Measurements from ENCODE around the gene NUBP1. TPM values are rescaled to one million over a fixed set of nuclear protein-coding genes. Genes with fewer than 3 reads are reported as not detected.
"Not testable (repeated sequence)": the region's sequence is repeated elsewhere in the genome, so short reads cannot be mapped to it uniquely, and the experiment has no call there.

The NUBP1 gene
- total and polyA plus RNA-seq, 7 donors: 24.7 to 74.7 (median 29.6) TPM

DNA sequence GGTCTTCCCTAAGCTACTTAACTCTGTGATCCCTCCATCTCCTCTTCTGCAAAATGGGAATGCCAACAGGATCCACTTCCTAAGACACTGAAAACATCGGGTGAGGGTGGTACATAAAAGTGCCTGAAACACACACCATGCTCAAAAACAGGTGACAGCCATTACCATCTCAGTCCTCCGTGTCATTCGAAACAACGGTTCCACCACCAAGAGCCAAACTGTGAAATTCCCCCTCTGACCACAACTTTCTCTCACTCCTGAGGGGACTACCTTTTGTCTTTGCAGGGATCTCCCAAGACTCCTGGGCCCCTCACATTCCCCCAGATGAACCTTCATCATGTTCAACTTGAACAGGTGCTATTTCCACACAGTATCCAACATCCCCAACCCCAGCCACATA is 37.0 kb downstream of the NUBP1 start:
- no peak for ATAC-seq
- no peak for DNase-seq
- Histone ChIP-seq H3K27ac (no peak overlapping the region), H3K9me3 (no peaks in the 10 kb centered on the region), H3K36me3 (ENCODE audit: insufficient read depth in 1 of 2, low read depth in 1 of 2) (no peaks in the 10 kb centered on the region), H3K4me3 (no peak overlapping the region), H3K27me3 (ENCODE audit: insufficient read depth in 3 of 3, low read length in 2 of 3) (no peaks in the 10 kb centered on the region), H3K4me1 (no peaks in the 10 kb centered on the region)
- WGBS, 3 donors: 58 to 73% (median 62%) methylated on average over 4 of the region's 4 CpGs
- intact Hi-C loops (cut with DNase I): no loop called here
- TF ChIP-seq, protein P1, sequence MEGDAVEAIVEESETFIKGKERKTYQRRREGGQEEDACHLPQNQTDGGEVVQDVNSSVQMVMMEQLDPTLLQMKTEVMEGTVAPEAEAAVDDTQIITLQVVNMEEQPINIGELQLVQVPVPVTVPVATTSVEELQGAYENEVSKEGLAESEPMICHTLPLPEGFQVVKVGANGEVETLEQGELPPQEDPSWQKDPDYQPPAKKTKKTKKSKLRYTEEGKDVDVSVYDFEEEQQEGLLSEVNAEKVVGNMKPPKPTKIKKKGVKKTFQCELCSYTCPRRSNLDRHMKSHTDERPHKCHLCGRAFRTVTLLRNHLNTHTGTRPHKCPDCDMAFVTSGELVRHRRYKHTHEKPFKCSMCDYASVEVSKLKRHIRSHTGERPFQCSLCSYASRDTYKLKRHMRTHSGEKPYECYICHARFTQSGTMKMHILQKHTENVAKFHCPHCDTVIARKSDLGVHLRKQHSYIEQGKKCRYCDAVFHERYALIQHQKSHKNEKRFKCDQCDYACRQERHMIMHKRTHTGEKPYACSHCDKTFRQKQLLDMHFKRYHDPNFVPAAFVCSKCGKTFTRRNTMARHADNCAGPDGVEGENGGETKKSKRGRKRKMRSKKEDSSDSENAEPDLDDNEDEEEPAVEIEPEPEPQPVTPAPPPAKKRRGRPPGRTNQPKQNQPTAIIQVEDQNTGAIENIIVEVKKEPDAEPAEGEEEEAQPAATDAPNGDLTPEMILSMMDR (IDR thresholded peaks at IDR 0.05): no peak

DNA sequence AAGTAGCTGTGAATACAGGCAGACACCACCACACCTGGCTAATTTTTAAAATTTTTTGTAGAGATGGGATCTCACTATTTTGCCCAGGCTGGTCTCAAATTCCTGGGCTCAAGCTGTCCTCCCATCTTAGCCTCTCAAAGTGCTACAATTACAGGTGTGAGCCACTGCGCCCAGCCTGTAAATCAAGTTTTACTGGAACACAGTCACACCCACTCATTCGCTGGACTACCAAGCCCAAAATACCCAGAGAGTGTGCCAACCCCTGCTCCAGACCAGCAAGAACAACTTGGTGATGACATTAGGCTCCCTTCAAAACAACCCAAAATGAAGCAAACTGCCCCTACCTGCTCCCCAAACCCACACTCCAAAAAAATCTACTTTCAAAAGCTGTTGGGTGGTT is 39.0 kb downstream of the NUBP1 start:
- intact Hi-C loops (cut with DNase I): no loop called here
- Histone ChIP-seq H3K36me3 (ENCODE audit: insufficient read depth in 1 of 2, low read depth in 1 of 2) (no peaks in the 10 kb centered on the region), H3K4me3 (no peak overlapping the region), H3K4me1 (no peaks in the 10 kb centered on the region), H3K27me3 (ENCODE audit: insufficient read depth in 3 of 3, low read length in 2 of 3) (no peaks in the 10 kb centered on the region), H3K27ac (no peak overlapping the region), H3K9me3 (no peaks in the 10 kb centered on the region)
- TF ChIP-seq, protein P1 (IDR thresholded peaks at IDR 0.05): no peak
- no peak for ATAC-seq
- WGBS, 3 donors: 83 to 93% (median 88%) methylated on average over 2 of the region's 2 CpGs
- no peak for DNase-seq

DNA sequence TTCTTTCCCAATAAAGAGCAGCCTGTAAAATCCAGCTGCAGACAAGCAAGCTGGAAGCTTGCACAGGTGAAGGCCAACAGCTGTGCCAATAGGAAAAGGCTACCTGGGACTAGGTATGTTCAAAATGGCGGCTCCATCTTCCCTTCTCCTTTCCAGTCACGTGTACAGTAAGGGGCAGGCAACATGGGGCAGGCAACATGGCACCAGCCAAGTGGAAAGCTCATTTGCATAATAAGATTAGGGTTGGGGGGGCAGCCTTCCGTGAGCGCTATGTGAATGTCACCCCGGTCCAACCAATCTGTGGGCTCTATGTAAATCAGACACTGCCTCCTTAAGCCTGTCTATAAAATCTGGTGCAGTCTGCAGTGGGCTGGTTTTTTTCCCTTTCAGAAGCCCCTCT is 43.7 kb downstream of the NUBP1 start:
- 64 to 73% (median 69%) methylated on average over 5 of the region's 5 CpGs for WGBS, 3 donors
- DNase-seq: no peak
- ATAC-seq: no peak
- intact Hi-C loops (cut with DNase I): no loop called here
- no peak overlapping the region for H3K4me3 ChIP-seq
- no peaks in the 10 kb centered on the region for H3K9me3 ChIP-seq
- no peak overlapping the region for H3K27ac ChIP-seq
- TF ChIP-seq, protein P1 (IDR thresholded peaks at IDR 0.05): no peak
- H3K4me1 ChIP-seq: no peaks in the 10 kb centered on the region
- no peaks in the 10 kb centered on the region for H3K36me3 ChIP-seq (ENCODE audit: insufficient read depth in 1 of 2, low read depth in 1 of 2)
- no peaks in the 10 kb centered on the region for H3K27me3 ChIP-seq (ENCODE audit: insufficient read depth in 3 of 3, low read length in 2 of 3)

DNA sequence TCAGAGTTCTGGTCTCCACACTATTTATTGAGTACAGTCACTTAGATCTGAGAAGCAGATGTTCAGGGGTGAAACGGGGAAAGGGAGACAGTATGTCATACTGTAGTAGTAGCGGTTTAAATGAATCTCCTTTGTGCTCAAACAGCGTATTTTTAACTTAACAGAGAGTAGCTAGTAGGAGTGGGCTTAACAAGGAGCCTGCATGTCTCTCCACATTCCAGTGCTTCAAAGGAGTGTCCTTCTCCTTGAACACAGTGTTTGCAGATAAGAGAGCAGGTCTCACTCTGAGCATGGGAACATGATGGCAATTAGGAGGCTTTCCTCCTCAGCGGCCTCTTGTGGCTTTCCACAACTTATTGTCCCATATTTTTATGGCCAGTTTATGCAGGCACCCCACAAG is 45.0 kb downstream of the NUBP1 start:
- H3K9me3 ChIP-seq; H3K36me3 ChIP-seq (ENCODE audit: insufficient read depth in 1 of 2, low read depth in 1 of 2); intact Hi-C loops (cut with DNase I); H3K27me3 ChIP-seq (ENCODE audit: insufficient read depth in 3 of 3, low read length in 2 of 3); H3K27ac ChIP-seq; H3K4me3 ChIP-seq; H3K4me1 ChIP-seq; ATAC-seq; DNase-seq: not testable (repeated sequence)
- 75 to 80% (median 76%) methylated on average over 4 of the region's 4 CpGs for WGBS, 3 donors

DNA sequence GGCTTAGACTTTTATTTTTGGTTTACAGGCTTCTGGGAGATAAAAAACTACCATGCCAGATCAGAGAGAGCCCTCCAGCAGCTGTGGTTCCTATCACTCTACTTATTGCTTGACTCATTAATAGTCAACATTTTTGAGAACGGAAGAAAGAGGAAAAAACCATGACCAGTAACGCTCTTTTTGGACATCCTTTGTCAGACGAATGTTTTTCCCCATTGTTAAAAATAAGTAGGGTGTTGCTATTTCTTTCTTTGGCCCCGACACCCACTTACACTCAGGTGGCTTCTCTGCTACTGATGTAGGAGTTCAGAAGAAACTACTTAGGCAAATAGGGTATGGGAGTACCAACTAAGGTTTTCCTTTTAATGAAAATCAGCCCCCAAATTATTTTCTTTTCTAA is 47.4 kb downstream of the NUBP1 start:
- ATAC-seq: no peak
- no peak overlapping the region for H3K27ac ChIP-seq

More for the DNA sequence above, 47.4 kb downstream of the NUBP1 start:
- H3K4me3 ChIP-seq: no peak overlapping the region
- 40 to 46% (median 43%) methylated on average over 4 of the region's 4 CpGs for WGBS, 3 donors
- intact Hi-C loops (cut with DNase I): no loop called here
- H3K36me3 ChIP-seq (ENCODE audit: insufficient read depth in 1 of 2, low read depth in 1 of 2): no peaks in the 10 kb centered on the region
- DNase-seq: no peak
- no peaks in the 10 kb centered on the region for H3K4me1 ChIP-seq
- no peaks in the 10 kb centered on the region for H3K9me3 ChIP-seq
- no peaks in the 10 kb centered on the region for H3K27me3 ChIP-seq (ENCODE audit: insufficient read depth in 3 of 3, low read length in 2 of 3)
- TF ChIP-seq, protein P1 (IDR thresholded peaks at IDR 0.05): no peak
